Liver (tissue), 9 donors: ENCODE results near the gene IL1R2. TPM values are rescaled to one million over a fixed set of nuclear protein-coding genes. Genes with fewer than 3 reads are reported as not detected.
A peak's percentile ranks its signal among the peaks of the same experiment; 100 is the strongest.

ENCODE experiments used
- DNase-seq: peaks from one replicate; pipeline ENCODE4 v3.0.0-alpha.2; 2017; ENCODE audit warnings: low spot score
- H3K27ac ChIP-seq, 2 donors: one replicate each; pipeline ENCODE4 v1.7.0; 2013; ENCODE audit warnings: inconsistent platforms in 2 of 2, low read length in 2 of 2, control low read depth in 1 of 2, low read depth in 1 of 2, mild to moderate bottlenecking in 1 of 2
- H3K27me3 ChIP-seq, 4 donors: one replicate each; pipeline versions ENCODE4 v1.6.1 to v1.7.0; 2013; ENCODE audit warnings: low read length in 3 of 4, inconsistent platforms in 1 of 4, mild to moderate bottlenecking in 1 of 4, moderate library complexity in 1 of 4; ENCODE audit not compliant: control insufficient read depth in 4 of 4, insufficient read depth in 4 of 4
- H3K36me3 ChIP-seq, 4 donors: one replicate each; pipeline versions ENCODE4 v1.6.1 to v1.7.0; 2013; ENCODE audit warnings: low read length in 3 of 4, mild to moderate bottlenecking in 3 of 4, low read depth in 1 of 4, moderate library complexity in 1 of 4; ENCODE audit not compliant: control insufficient read depth in 4 of 4, insufficient read depth in 3 of 4
- H3K4me1 ChIP-seq, 4 donors: one replicate each; pipeline versions ENCODE4 v1.6.1 to v1.7.0; 2013; ENCODE audit warnings: low read length in 3 of 4, mild to moderate bottlenecking in 3 of 4, moderate library complexity in 1 of 4; ENCODE audit not compliant: control insufficient read depth in 4 of 4, insufficient read depth in 4 of 4
- H3K4me3 ChIP-seq, 3 donors: one replicate each; pipeline versions ENCODE4 v1.6.1 to v1.7.0; 2013; ENCODE audit warnings: low read length in 3 of 3, control low read depth in 1 of 3, low read depth in 1 of 3, mild to moderate bottlenecking in 1 of 3
- H3K9ac ChIP-seq, 2 donors: one replicate each; pipeline ENCODE4 v1.7.0; 2013; ENCODE audit warnings: low read length in 2 of 2, mild to moderate bottlenecking in 2 of 2, moderate library complexity in 2 of 2, control low read depth in 1 of 2, low read depth in 1 of 2
- H3K9me3 ChIP-seq, 4 donors: one replicate each; pipeline versions ENCODE4 v1.6.1 to v1.7.0; 2013; ENCODE audit warnings: low read length in 3 of 4; ENCODE audit not compliant: control insufficient read depth in 4 of 4
- ATF3 ChIP-seq: IDR thresholded peaks from 2 replicates; pipeline ENCODE4 v1.6.1; 2016; ENCODE audit warnings: antibody characterized with exemption
- CTCF ChIP-seq: fragments of 150-350 bp; IDR thresholded peaks from 2 replicates; pipeline ENCODE4 v1.5.1; 2017; ENCODE audit warnings: improper control_type of control experiment, low read depth, low read length; ENCODE audit not compliant: missing input control
- EGR1 ChIP-seq, 2 donors: IDR thresholded peaks; 2 replicates each; pipeline ENCODE4 v1.6.1; 2016 to 2018; ENCODE audit warnings: antibody characterized with exemption in 2 of 2, low read depth in 2 of 2
- FOXA1 ChIP-seq: IDR thresholded peaks from 2 replicates; pipeline ENCODE4 v1.6.1; 2016; ENCODE audit warnings: antibody characterized with exemption
- GABPA ChIP-seq, 2 donors: IDR thresholded peaks in 1 of 2; conservative IDR thresholded peaks in 1 of 2; 2 replicates each; pipeline ENCODE4 v1.6.1; 2016; ENCODE audit warnings: antibody characterized with exemption in 2 of 2, mild to moderate bottlenecking in 1 of 2, moderate library complexity in 1 of 2
- HNF4G ChIP-seq: IDR thresholded peaks from 2 replicates; pipeline ENCODE4 v1.6.1; 2016; ENCODE audit warnings: antibody characterized with exemption
- MAX ChIP-seq: IDR thresholded peaks from 2 replicates; pipeline ENCODE4 v1.6.1; 2016; ENCODE audit warnings: antibody characterized with exemption
- RXRA ChIP-seq, 2 donors: IDR thresholded peaks; 2 replicates each; pipeline ENCODE4 v1.6.1; 2017 to 2018; ENCODE audit warnings: antibody characterized with exemption in 2 of 2, mild to moderate bottlenecking in 1 of 2
- SP1 ChIP-seq: IDR thresholded peaks from 2 replicates; pipeline ENCODE4 v1.6.1; 2018; ENCODE audit warnings: antibody characterized with exemption, mild to moderate bottlenecking
- YY1 ChIP-seq: IDR thresholded peaks from 2 replicates; pipeline ENCODE4 v1.6.1; 2016; ENCODE audit warnings: antibody characterized with exemption, mild to moderate bottlenecking
- WGBS: extraction: QIAGEN DNeasy Blood & Tissue Kit; methylation state at CpG from one replicate; pipeline ENCODE4 v1.1.7; 2013; 5-methylcytosine and 5-hydroxymethylcytosine counted together
- polyA plus RNA-seq, 2 donors: library from polyadenylated mRNA; stranded (reverse) in 1 of 2; unstranded in 1 of 2; fragments of 200-250 nt in 1 of 2; fragments of >200 nt in 1 of 2; fragmentation: Nextera tagmentation in 1 of 2; extraction: Ambion mirVana in 1 of 2; gene quantifications; one replicate each; pipeline versions ENCODE4 v1.2.1 to v1.2.3, GENCODE V29; 2013 to 2015
- total RNA-seq, 2 donors: library from RNA; depleted of rRNA; stranded (reverse); fragments of >200 nt; gene quantifications; one replicate each; pipeline ENCODE4 v1.2.3, GENCODE V29; 2014
- donor health status: healthy.
- donor health status: healthy.
- donor health status: healthy.
- donor health status: healthy.
- donor health status: healthy.

IL1R2 gene
- total and polyA plus RNA-seq, 4 donors = 3.7 to 28.2 (median 7.3) TPM

- peak; percentile 74 for TF ChIP-seq SP1
- TF ChIP-seq FOXA1 = peak; percentile 43
- peak; percentile 79 for TF ChIP-seq YY1
- no peak for TF ChIP-seq GABPA (IDR thresholded peaks at IDR 0.05 in 1 of 2, conservative IDR thresholded peaks at IDR 0.05 in 1 of 2)
- peak; percentile 83 to 87 for TF ChIP-seq RXRA (IDR thresholded peaks at IDR 0.05)
- peak; percentile 29 for TF ChIP-seq HNF4G
- TF ChIP-seq CTCF = no peak
These were observed 39.2 kb downstream of the IL1R2 start (continued) for GRCh38 chr2:102030855-102031527.

- Histone ChIP-seq H3K9me3 (no peaks in the 10 kb centered on the region), H3K36me3 (no peaks in the 10 kb centered on the region), H3K9ac (peak overlapping the region in 1 of 2 donors; percentile 58), H3K4me1 (peaks cover 8 to 47% (median 39%) of the 10 kb centered on the region in 4 donors), H3K27ac (peak overlapping the region; percentile 83 to 89), H3K4me3 (no peak overlapping the region), H3K27me3 (no peaks in the 10 kb centered on the region)
- no peak for DNase-seq
- TF ChIP-seq SP1 (peak; percentile 1), EGR1 (IDR thresholded peaks at IDR 0.05; ENCODE audit: low read depth in 2 of 2) (no peak), CTCF (no peak), RXRA (IDR thresholded peaks at IDR 0.05) (no peak), MAX (no peak), ATF3 (no peak)
- 40% methylated on average over 2 of the region's 2 CpGs for WGBS
These were observed 40.7 kb downstream of the IL1R2 start for GRCh38 chr2:102032368-102033030.

GRCh38 chr2:102033031-102033749 lies 41.4 kb downstream of the IL1R2 start:
- H3K9me3 ChIP-seq = no peaks in the 10 kb centered on the region
- H3K27me3 ChIP-seq = no peaks in the 10 kb centered on the region
- H3K4me3 ChIP-seq = no peak overlapping the region
- H3K36me3 ChIP-seq = no peaks in the 10 kb centered on the region
- peaks cover 8 to 44% (median 39%) of the 10 kb centered on the region in 4 donors for H3K4me1 ChIP-seq
- WGBS = 52% methylated on average over 10 of the region's 10 CpGs
- H3K27ac ChIP-seq = peak overlapping the region; percentile 83 to 89
- TF ChIP-seq SP1 (peak; percentile 2), CTCF (no peak), YY1 (peak; percentile 1)
- no peak for DNase-seq
- peak overlapping the region in 1 of 2 donors; percentile 47 for H3K9ac ChIP-seq
